ENCODE results near the gene ZNF639.

ZNF639 gene

DNA sequence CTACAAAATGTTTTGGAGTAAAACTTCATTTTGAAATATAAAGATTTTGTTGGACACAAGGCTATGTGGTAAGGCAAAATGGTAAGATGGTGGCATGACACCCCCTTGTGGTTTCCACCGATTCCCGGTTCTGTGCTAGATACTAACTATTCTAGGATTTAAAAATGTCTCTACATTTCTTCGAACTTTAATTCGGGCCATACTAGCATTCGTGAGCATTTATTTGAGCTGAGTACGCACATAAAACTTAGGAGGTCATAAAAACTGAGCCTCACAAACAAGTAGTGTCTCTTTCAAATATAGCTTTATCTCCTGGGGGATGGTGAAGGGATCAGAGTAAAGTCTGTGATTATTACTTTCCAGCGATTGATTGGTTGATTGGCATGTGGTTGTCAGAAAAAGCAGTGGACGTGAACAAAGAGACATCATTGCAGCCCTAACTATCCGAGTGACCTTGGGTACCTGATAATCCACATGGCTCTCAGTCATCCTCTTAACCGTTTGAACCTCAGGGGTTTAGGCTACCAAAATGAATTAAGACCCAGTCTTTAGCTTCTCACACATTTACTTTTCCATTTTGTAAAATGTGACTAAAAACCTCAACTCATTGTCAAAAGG is 1.1 kb upstream of the ZNF639 start:
- Histone ChIP-seq H3K27ac (ENCODE audit: extremely low read depth, low read depth, low read length) (no peak overlapping the region; the same call in 1 of the 2 replicates), H3K4me3 (ENCODE audit: low read depth, low read length) (no peak overlapping the region), H3K4me1 (ENCODE audit: control insufficient read depth, insufficient read depth, low read length) (no peaks in the 10 kb centered on the region), H3K9me3 (ENCODE audit: control insufficient read depth, insufficient read depth, low read depth, low read length) (no peaks in the 10 kb centered on the region), H3K36me3 (ENCODE audit: control insufficient read depth in 2 of 2, insufficient read depth in 1 of 2, low read length in 2 of 2) (peaks cover 0 to 13% of the 10 kb centered on the region in 2 experiments; a peak in 2 of 3 replicates)
- TF ChIP-seq RBAK (tag by site-specific recombination; IDR thresholded peaks at IDR 0.05) (no peak), ZNF266 (tag by site-specific recombination; IDR thresholded peaks at IDR 0.05; ENCODE audit: low read depth) (no peak), ZNF654 (tag by site-specific recombination; IDR thresholded peaks at IDR 0.05; ENCODE audit: low read depth) (peak; percentile 51), ZFP69B (tag by site-specific recombination; IDR thresholded peaks at IDR 0.05) (no peak)
- TF ChIP-seq, protein P1, sequence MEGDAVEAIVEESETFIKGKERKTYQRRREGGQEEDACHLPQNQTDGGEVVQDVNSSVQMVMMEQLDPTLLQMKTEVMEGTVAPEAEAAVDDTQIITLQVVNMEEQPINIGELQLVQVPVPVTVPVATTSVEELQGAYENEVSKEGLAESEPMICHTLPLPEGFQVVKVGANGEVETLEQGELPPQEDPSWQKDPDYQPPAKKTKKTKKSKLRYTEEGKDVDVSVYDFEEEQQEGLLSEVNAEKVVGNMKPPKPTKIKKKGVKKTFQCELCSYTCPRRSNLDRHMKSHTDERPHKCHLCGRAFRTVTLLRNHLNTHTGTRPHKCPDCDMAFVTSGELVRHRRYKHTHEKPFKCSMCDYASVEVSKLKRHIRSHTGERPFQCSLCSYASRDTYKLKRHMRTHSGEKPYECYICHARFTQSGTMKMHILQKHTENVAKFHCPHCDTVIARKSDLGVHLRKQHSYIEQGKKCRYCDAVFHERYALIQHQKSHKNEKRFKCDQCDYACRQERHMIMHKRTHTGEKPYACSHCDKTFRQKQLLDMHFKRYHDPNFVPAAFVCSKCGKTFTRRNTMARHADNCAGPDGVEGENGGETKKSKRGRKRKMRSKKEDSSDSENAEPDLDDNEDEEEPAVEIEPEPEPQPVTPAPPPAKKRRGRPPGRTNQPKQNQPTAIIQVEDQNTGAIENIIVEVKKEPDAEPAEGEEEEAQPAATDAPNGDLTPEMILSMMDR (tag by site-specific recombination; IDR thresholded peaks at IDR 0.05): peak; percentile 35; the same call in 1 of the 2 replicates
- TF ChIP-seq, protein P2, sequence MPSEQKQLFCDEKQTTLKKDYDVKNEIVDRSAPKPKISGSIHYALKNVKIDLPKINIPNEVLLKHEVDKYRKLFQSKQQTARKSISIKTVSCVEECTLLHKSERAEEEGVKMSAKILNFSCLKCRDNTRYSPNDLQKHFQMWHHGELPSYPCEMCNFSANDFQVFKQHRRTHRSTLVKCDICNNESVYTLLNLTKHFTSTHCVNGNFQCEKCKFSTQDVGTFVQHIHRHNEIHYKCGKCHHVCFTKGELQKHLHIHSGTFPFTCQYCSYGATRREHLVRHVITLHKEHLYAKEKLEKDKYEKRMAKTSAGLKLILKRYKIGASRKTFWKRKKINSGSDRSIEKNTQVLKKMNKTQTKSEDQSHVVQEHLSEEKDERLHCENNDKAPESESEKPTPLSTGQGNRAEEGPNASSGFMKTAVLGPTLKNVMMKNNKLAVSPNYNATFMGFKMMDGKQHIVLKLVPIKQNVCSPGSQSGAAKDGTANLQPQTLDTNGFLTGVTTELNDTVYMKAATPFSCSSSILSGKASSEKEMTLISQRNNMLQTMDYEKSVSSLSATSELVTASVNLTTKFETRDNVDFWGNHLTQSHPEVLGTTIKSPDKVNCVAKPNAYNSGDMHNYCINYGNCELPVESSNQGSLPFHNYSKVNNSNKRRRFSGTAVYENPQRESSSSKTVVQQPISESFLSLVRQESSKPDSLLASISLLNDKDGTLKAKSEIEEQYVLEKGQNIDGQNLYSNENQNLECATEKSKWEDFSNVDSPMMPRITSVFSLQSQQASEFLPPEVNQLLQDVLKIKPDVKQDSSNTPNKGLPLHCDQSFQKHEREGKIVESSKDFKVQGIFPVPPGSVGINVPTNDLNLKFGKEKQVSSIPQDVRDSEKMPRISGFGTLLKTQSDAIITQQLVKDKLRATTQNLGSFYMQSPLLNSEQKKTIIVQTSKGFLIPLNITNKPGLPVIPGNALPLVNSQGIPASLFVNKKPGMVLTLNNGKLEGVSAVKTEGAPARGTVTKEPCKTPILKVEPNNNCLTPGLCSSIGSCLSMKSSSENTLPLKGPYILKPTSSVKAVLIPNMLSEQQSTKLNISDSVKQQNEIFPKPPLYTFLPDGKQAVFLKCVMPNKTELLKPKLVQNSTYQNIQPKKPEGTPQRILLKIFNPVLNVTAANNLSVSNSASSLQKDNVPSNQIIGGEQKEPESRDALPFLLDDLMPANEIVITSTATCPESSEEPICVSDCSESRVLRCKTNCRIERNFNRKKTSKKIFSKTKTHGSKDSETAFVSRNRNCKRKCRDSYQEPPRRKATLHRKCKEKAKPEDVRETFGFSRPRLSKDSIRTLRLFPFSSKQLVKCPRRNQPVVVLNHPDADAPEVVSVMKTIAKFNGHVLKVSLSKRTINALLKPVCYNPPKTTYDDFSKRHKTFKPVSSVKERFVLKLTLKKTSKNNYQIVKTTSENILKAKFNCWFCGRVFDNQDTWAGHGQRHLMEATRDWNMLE (tag by site-specific recombination; conservative IDR thresholded peaks at IDR 0.05; ENCODE audit: low read depth): no peak
- CTCF ChIA-PET: interaction anchor here (0.6 to 2.4 kb wide), 17 partner anchors 10 to 899 kb away, joined by 3 to 9 read pairs (median 4); partner anchors contain the start of gene PIK3CA
- POLR2A ChIA-PET: interaction anchor here (0.6 kb wide), 1 partner anchor 248 kb away, joined by 3 read pairs; no protein-coding TSS in a partner anchor

DNA sequence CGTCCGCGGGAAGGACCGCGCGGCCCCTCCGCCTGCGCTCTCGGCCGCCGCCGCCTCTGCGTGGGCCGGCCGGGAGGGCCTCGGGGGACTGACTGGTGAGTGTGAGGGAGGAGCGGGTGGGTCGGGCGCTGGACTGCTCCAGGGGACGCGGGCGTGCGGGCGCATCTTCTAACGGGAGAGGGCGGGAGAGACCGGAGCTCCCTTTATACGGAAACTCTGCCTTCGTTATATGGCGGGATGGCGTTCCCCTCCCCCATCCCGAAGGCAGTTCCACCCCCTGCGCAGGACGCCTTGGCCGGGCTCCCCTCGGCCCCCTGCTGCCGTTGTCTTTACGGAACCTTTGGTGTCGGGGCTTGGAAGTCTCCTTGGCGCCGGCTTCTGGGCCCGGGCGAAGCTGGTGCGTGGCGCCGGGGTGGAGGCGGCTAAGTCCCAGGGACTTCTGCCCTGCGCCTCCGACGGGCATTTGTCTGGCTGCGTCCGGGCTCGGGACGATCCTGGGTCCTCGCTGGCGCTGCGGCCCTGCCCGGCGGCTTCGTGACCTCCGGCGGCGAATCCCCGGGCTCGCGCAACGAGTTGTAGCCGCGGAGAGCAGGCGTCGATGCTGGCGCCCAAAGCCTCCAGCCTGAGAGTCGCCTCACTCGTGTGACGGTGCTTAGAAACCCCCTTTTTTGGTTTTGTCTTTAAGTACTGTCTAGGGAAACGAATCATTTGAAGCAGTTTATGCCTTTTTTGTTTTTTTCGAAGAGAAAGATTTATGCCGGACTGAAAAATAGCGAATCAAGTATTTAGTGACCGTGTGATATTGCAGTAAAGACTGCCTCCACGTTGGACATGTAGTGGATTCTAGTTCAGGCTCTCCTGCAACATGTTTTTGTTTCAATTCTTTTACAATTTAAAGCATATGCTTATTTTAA is 623 bp downstream of the ZNF639 start:
- ChIA-PET CTCF (interaction anchor here (1.1 to 1.4 kb wide), 3 partner anchors 145 to 296 kb away, joined by 3 to 5 read pairs (median 4); no protein-coding TSS in a partner anchor), POLR2A (interaction anchor here (1.0 kb wide), 1 partner anchor 23 kb away, joined by 4 read pairs; no protein-coding TSS in a partner anchor)
- Histone ChIP-seq H3K27ac (ENCODE audit: extremely low read depth, low read depth, low read length) (peak overlapping the region; percentile 88), H3K4me1 (ENCODE audit: control insufficient read depth, insufficient read depth, low read length) (no peaks in the 10 kb centered on the region), H3K36me3 (ENCODE audit: control insufficient read depth in 2 of 2, insufficient read depth in 1 of 2, low read length in 2 of 2) (peaks cover 8 to 25% of the 10 kb centered on the region in 2 experiments), H3K4me3 (ENCODE audit: low read depth, low read length) (peak overlapping the region; percentile 93), H3K9me3 (ENCODE audit: control insufficient read depth, insufficient read depth, low read depth, low read length) (no peaks in the 10 kb centered on the region)
- 0 out of 2 replicates have a peak, but pooled peaks have one; percentile 26 for TF ChIP-seq BCL11B (tag by site-specific recombination; IDR thresholded peaks at IDR 0.05; ENCODE audit: low read depth)
- TF ChIP-seq, protein P3, sequence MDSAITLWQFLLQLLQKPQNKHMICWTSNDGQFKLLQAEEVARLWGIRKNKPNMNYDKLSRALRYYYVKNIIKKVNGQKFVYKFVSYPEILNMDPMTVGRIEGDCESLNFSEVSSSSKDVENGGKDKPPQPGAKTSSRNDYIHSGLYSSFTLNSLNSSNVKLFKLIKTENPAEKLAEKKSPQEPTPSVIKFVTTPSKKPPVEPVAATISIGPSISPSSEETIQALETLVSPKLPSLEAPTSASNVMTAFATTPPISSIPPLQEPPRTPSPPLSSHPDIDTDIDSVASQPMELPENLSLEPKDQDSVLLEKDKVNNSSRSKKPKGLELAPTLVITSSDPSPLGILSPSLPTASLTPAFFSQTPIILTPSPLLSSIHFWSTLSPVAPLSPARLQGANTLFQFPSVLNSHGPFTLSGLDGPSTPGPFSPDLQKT (IDR thresholded peaks at IDR 0.05; ENCODE audit: borderline replicate concordance, low read depth, low read length): no peak
- TF ChIP-seq, protein P4, sequence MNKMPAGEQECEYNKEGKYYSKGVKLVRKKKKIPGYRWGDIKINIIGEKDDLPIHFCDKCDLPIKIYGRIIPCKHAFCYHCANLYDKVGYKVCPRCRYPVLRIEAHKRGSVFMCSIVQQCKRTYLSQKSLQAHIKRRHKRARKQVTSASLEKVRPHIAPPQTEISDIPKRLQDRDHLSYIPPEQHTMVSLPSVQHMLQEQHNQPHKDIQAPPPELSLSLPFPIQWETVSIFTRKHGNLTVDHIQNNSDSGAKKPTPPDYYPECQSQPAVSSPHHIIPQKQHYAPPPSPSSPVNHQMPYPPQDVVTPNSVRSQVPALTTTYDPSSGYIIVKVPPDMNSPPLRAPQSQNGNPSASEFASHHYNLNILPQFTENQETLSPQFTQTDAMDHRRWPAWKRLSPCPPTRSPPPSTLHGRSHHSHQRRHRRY (tag by site-specific recombination; IDR thresholded peaks at IDR 0.05): no peak
- no peak for TF ChIP-seq ZNF658 (tag by site-specific recombination; IDR thresholded peaks at IDR 0.05)
- peak; percentile 61 for TF ChIP-seq SP2 (tag by site-specific recombination; IDR thresholded peaks at IDR 0.05)
- no peak for TF ChIP-seq ZNF555 (tag by site-specific recombination; conservative IDR thresholded peaks at IDR 0.05)
- TF ChIP-seq SP7 (tag by site-specific recombination; IDR thresholded peaks at IDR 0.05): peak; percentile 56; the same call in 1 of the 2 replicates
- 0 out of 2 replicates have a peak, but pooled peaks have one; percentile 14 for TF ChIP-seq BCL11A (tag by site-specific recombination; IDR thresholded peaks at IDR 0.05; ENCODE audit: low read depth)
- TF ChIP-seq ZNF155 (tag by site-specific recombination; IDR thresholded peaks at IDR 0.05): no peak
- TF ChIP-seq FEZF1 (tag by site-specific recombination; IDR thresholded peaks at IDR 0.05): no peak
- TF ChIP-seq ZNF660 (tag by site-specific recombination; IDR thresholded peaks at IDR 0.05): peak; percentile 65; the same call in 1 of the 2 replicates
- no peak for TF ChIP-seq ZBTB7A (tag by site-specific recombination; IDR thresholded peaks at IDR 0.05; ENCODE audit: low read depth)
- TF ChIP-seq ZNF585B (tag by site-specific recombination; IDR thresholded peaks at IDR 0.05): no peak

Data from HEK293 (cell line).